ENCODE measurements around the gene RASGRF2. TPM values are rescaled to one million over a fixed set of nuclear protein-coding genes. Genes with fewer than 3 reads are reported as not detected.

The RASGRF2 gene
- 53.2 and 53.7 TPM in 2 replicates for total RNA-seq

GRCh38 chr5:80959768-80960442 lies at the start of gene RASGRF2:
Gene RASGRF2, plus strand, starts transcription at chr5:80960363. Its CDS starts 376 bp downstream, at chr5:80960739.

GRCh38 chr5:81233080-81233634 lies 273.0 kb downstream of the RASGRF2 start, which contains the start of gene CKMT2:
Gene CKMT2, plus strand, starts transcription at chr5:81233322. Its CDS starts 17,811 bp downstream, at chr5:81251133.

Small RNA genes within 50 kb of the gene (small RNA-seq; reads per million reads assigned to genes)
- not detected for gene AC026436.1 (ENCODE audit: low replicate concordance)

Data from placental pericyte (primary cell).